GM23338 (cell line): ENCODE data around the gene LMBR1L. TPM values are rescaled to one million over a fixed set of nuclear protein-coding genes. Genes with fewer than 3 reads are reported as not detected.

ENCODE experiments used
- ATAC-seq: fragments of 200-7000 bp; cut with Tn5 transposase; 3 replicates; pipeline ENCODE4 v1.9.1; 2020
- DNase-seq: peaks from one replicate; pipeline ENCODE4 v3.0.0-alpha.2; 2015; ENCODE audit warnings: low spot score
- H2AFZ ChIP-seq: fragments of 200-600 bp; sonication (generic); 2 replicates; pipeline ENCODE4 v1.8.0; 2016; ENCODE audit warnings: antibody characterized with exemption, mild to moderate bottlenecking, moderate library complexity
- H3F3A ChIP-seq: fragments of 200-600 bp; sonication (generic); replicated peaks from 2 replicates; pipeline ENCODE4 v1.8.0; 2017; ENCODE audit warnings: antibody characterized with exemption, mixed run types, low read depth
- H3K27ac ChIP-seq: fragments of 200-600 bp; sonication (generic); 2 replicates; pipeline ENCODE4 v1.6.1; 2016; ENCODE audit warnings: low read depth
- H3K27me3 ChIP-seq: fragments of 200-600 bp; sonication (generic); 2 replicates; pipeline ENCODE4 v1.8.0; 2016; ENCODE audit warnings: mild to moderate bottlenecking, mixed run types, moderate library complexity; ENCODE audit not compliant: insufficient read depth
- H3K36me3 ChIP-seq: fragments of 200-600 bp; sonication (generic); 2 replicates; pipeline ENCODE4 v1.8.0; 2016; ENCODE audit warnings: mild to moderate bottlenecking; ENCODE audit not compliant: insufficient read depth
- H3K4me1 ChIP-seq: fragments of 200-600 bp; sonication (generic); 2 replicates; pipeline ENCODE4 v1.8.0; 2016; ENCODE audit warnings: mild to moderate bottlenecking, moderate library complexity; ENCODE audit not compliant: insufficient read depth
- H3K4me2 ChIP-seq: fragments of 200-600 bp; sonication (generic); 2 replicates; pipeline ENCODE4 v1.7.1; 2017; ENCODE audit warnings: mixed run types
- H3K4me3 ChIP-seq: fragments of 200-600 bp; sonication (generic); 2 replicates; pipeline ENCODE4 v1.6.1; 2016; ENCODE audit warnings: mixed run types
- H3K79me2 ChIP-seq: fragments of 200-600 bp; sonication (generic); replicated peaks from 2 replicates; pipeline ENCODE4 v1.8.0; 2017; ENCODE audit warnings: mild to moderate bottlenecking; ENCODE audit not compliant: insufficient read depth
- H3K9me2 ChIP-seq: fragments of 200-600 bp; sonication (generic); 2 replicates; pipeline ENCODE4 v1.8.0; 2017; ENCODE audit not compliant: insufficient read depth
- H4K20me1 ChIP-seq: fragments of 200-600 bp; sonication (generic); replicated peaks from 2 replicates; pipeline ENCODE4 v1.8.0; 2017; ENCODE audit warnings: mild to moderate bottlenecking; ENCODE audit not compliant: insufficient read depth
- H3K27ac Mint-ChIP-seq: 2 replicates; pipeline ENCODE4 v1.8.0; 2020; ENCODE audit warnings: inconsistent platforms, mild to moderate bottlenecking, moderate library complexity, mixed read lengths
- H3K27me3 Mint-ChIP-seq: 3 replicates; pipeline ENCODE4 v1.8.0; 2022; ENCODE audit warnings: low read depth, mild to moderate bottlenecking, moderate library complexity, mixed read lengths, inconsistent platforms; ENCODE audit not compliant: insufficient read depth, poor library complexity
- H3K36me3 Mint-ChIP-seq: 3 replicates; pipeline ENCODE4 v1.8.0; 2021; ENCODE audit warnings: low read depth, mild to moderate bottlenecking, inconsistent platforms, moderate library complexity, mixed read lengths
- H3K4me1 Mint-ChIP-seq: 3 replicates; pipeline ENCODE4 v1.8.0; 2020; ENCODE audit warnings: mild to moderate bottlenecking, inconsistent platforms, mixed read lengths
- H3K4me3 Mint-ChIP-seq: 3 replicates; pipeline ENCODE4 v1.8.0; 2021; ENCODE audit warnings: moderate library complexity, mild to moderate bottlenecking, inconsistent platforms, mixed read lengths
- H3K9me3 Mint-ChIP-seq: 3 replicates; pipeline ENCODE4 v1.8.0; 2020; ENCODE audit warnings: moderate library complexity, mild to moderate bottlenecking, inconsistent platforms, mixed read lengths
- CREB1 ChIP-seq: fragments of 250-450 bp; sonication (Bioruptor Pico); IDR thresholded peaks from 2 replicates; pipeline ENCODE4 v1.5.0; 2020; ENCODE audit warnings: low read depth, mild to moderate bottlenecking, moderate library complexity
- CTCF ChIP-seq, 2 experiments: fragments of 200-600 bp in 1 of 2; sonication (generic) in 1 of 2; conservative IDR thresholded peaks; 2 replicates each; pipeline versions ENCODE4 v1.5.1 to v1.6.1; 2016 to 2017; ENCODE audit warnings: antibody characterized with exemption in 2 of 2, low read depth in 2 of 2, mild to moderate bottlenecking in 2 of 2, moderate library complexity in 1 of 2
- ETS1 ChIP-seq: IDR thresholded peaks from 2 replicates; pipeline ENCODE4 v1.6.1; 2016; ENCODE audit warnings: antibody characterized with exemption
- EZH2 ChIP-seq: fragments of 200-600 bp; sonication (generic); IDR thresholded peaks from one replicate; pipeline ENCODE4 v1.8.0; 2017; ENCODE audit warnings: antibody characterized with exemption, mild to moderate bottlenecking, low read depth; ENCODE audit not compliant: unreplicated experiment
- EZH2phosphoT487 ChIP-seq: fragments of 200-600 bp; sonication (generic); IDR thresholded peaks from one replicate; pipeline ENCODE4 v1.8.1; 2018; ENCODE audit warnings: antibody characterized with exemption; ENCODE audit not compliant: unreplicated experiment
- JUNB ChIP-seq: IDR thresholded peaks from one replicate; pipeline ENCODE4 v1.6.1; 2016; ENCODE audit warnings: antibody characterized with exemption; ENCODE audit not compliant: unreplicated experiment
- NANOG ChIP-seq: IDR thresholded peaks from 2 replicates; pipeline ENCODE4 v1.6.1; 2016; ENCODE audit warnings: antibody characterized with exemption, borderline replicate concordance
- POLR2AphosphoS5 ChIP-seq: IDR thresholded peaks from 2 replicates; pipeline ENCODE4 v1.6.1; 2016; ENCODE audit warnings: antibody characterized with exemption, low read depth
- REST ChIP-seq: IDR thresholded peaks from one replicate; pipeline ENCODE4 v1.6.1; 2018; ENCODE audit warnings: antibody characterized with exemption; ENCODE audit not compliant: unreplicated experiment
- STAT1 ChIP-seq: IDR thresholded peaks from one replicate; pipeline ENCODE4 v1.6.1; 2016; ENCODE audit warnings: antibody characterized with exemption; ENCODE audit not compliant: unreplicated experiment
- ZNF114 ChIP-seq: fragments of 250-450 bp; sonication (Bioruptor Pico); IDR thresholded peaks from 2 replicates; pipeline ENCODE4 v1.5.0; 2020; ENCODE audit warnings: mild to moderate bottlenecking, moderate library complexity
- ZNF331 ChIP-seq: fragments of 250-450 bp; sonication (Bioruptor Pico); IDR thresholded peaks from 2 replicates; pipeline ENCODE4 v1.5.0; 2020; ENCODE audit warnings: low read depth, mild to moderate bottlenecking, moderate library complexity
- ZNF462 ChIP-seq: fragments of 250-450 bp; sonication (Bioruptor Pico); IDR thresholded peaks from 2 replicates; pipeline ENCODE4 v1.5.0; 2020; ENCODE audit warnings: mild to moderate bottlenecking, moderate library complexity
- polyA plus RNA-seq: library from polyadenylated mRNA; unstranded; fragments of >200 nt; fragmentation: Nextera tagmentation; extraction: Ambion mirVana; gene quantifications from 2 replicates; pipeline ENCODE4 v1.2.1, GENCODE V29; 2016
- total RNA-seq: library from RNA; depleted of rRNA; stranded (reverse); fragments of >200 nt; shearing (Covaris generic); gene quantifications from 2 replicates; pipeline ENCODE4 v1.2.3, GENCODE V29; 2014

Gene LMBR1L
- total and polyA plus RNA-seq, 2 experiments from 2014 or later, result 19.8 to 57.0 TPM

- H3K36me3 Mint-ChIP-seq, result peaks cover 38% of the 10 kb centered on the region
Measured at GRCh38 chr12:49098703-49099102, 11.9 kb downstream of the LMBR1L start.

More at GRCh38 chr12:49098703-49099102, 11.9 kb downstream of the LMBR1L start:
- peaks cover 16% of the 10 kb centered on the region for H3K4me1 ChIP-seq
- peaks cover 4% of the 10 kb centered on the region; the same call in 1 of the 2 replicates for H3K36me3 ChIP-seq
- H4K20me1 ChIP-seq, result peaks cover 10% of the 10 kb centered on the region
- no peak overlapping the region for H3K4me3 ChIP-seq
- H3K27ac ChIP-seq, result no peak overlapping the region
- Mint-ChIP-seq H3K4me3 (no peak overlapping the region; the same call in 2 of the 3 replicates), H3K4me1 (peaks cover 18% of the 10 kb centered on the region), H3K27ac (no peak overlapping the region), H3K9me3 (no peaks in the 10 kb centered on the region), H3K27me3 (peaks cover 25% of the 10 kb centered on the region)
- no peak overlapping the region for H2AFZ ChIP-seq
- no peak for ATAC-seq
- no peak overlapping the region for H3K4me2 ChIP-seq
- H3K27me3 ChIP-seq, result peaks cover 28% of the 10 kb centered on the region
- no peaks in the 10 kb centered on the region for H3K9me2 ChIP-seq
- TF ChIP-seq EZH2 (no peak), EZH2phosphoT487 (no peak), ETS1 (no peak), ZNF114 (CRISPR knock-in tag) (no peak), POLR2AphosphoS5 (no peak), ZNF462 (CRISPR knock-in tag) (no peak), STAT1 (no peak), JUNB (no peak), REST (no peak), CTCF (conservative IDR thresholded peaks at IDR 0.05; ENCODE audit: low read depth in 2 of 2) (no peak), NANOG (no peak), CREB1 (no peak), ZNF331 (CRISPR knock-in tag) (no peak)
- 0 out of 2 replicates have a peak, but pooled peaks cover 4% of the 10 kb centered on the region for H3F3A ChIP-seq
- DNase-seq, result no peak
- no peaks in the 10 kb centered on the region for H3K79me2 ChIP-seq
